Mesothelial cell of epicardium (in vitro differentiated cells): ENCODE data around the gene SLC5A10. TPM values are rescaled to one million over a fixed set of nuclear protein-coding genes. Genes with fewer than 3 reads are reported as not detected.
A peak's percentile ranks its signal among the peaks of the same experiment; 100 is the strongest.
"Not testable (repeated sequence)": the region's sequence is repeated elsewhere in the genome, so short reads cannot be mapped to it uniquely, and the experiment has no call there.

ENCODE experiments used
- DNase-seq, 2 experiments: peaks; one replicate each; pipeline ENCODE4 v3.0.0; 2021; ENCODE audit warnings: low spot score in 2 of 2; ENCODE audit not compliant: unreplicated experiment in 2 of 2
- H3K27ac Mint-ChIP-seq: 2 replicates; pipeline ENCODE4 v1.8.0; 2021; ENCODE audit warnings: mixed read lengths
- H3K27me3 Mint-ChIP-seq: 2 replicates; pipeline ENCODE4 v1.8.0; 2021; ENCODE audit warnings: low read depth, mixed read lengths
- H3K36me3 Mint-ChIP-seq: 2 replicates; pipeline ENCODE4 v1.8.0; 2021; ENCODE audit warnings: mixed read lengths
- H3K4me1 Mint-ChIP-seq: 2 replicates; pipeline ENCODE4 v1.8.0; 2021; ENCODE audit warnings: mixed read lengths
- H3K4me3 Mint-ChIP-seq: 2 replicates; pipeline ENCODE4 v1.8.0; 2021; ENCODE audit warnings: mild to moderate bottlenecking, moderate library complexity, mixed read lengths
- H3K9me3 Mint-ChIP-seq: 2 replicates; pipeline ENCODE4 v1.8.0; 2021; ENCODE audit warnings: mixed read lengths
- CTCF ChIP-seq: fragments of 200-600 bp; sonication (generic); IDR thresholded peaks from one replicate; pipeline ENCODE4 v1.5.0; 2021; ENCODE audit warnings: antibody characterized with exemption; ENCODE audit not compliant: unreplicated experiment
- total RNA-seq: library from RNA; stranded (reverse); gene quantifications from 3 replicates; pipeline ENCODE4 v1.2.1, GENCODE V29; 2021

Gene SLC5A10
- total RNA-seq, 1 donor from 2014 or later, result 0.25 TPM

GRCh38 chr17:18921912-18922451 is 30.0 kb upstream of the SLC5A10 start:
- no peak for TF ChIP-seq CTCF
- Mint-ChIP-seq H3K4me3 (no peak overlapping the region), H3K36me3 (peaks cover 23% of the 10 kb centered on the region), H3K27me3 (no peaks in the 10 kb centered on the region), H3K9me3 (no peaks in the 10 kb centered on the region), H3K4me1 (peaks cover 2% of the 10 kb centered on the region), H3K27ac (no peak overlapping the region)
- DNase-seq, result no peak

- not testable (repeated sequence) for H3K4me1 Mint-ChIP-seq, H3K27ac Mint-ChIP-seq, H3K27me3 Mint-ChIP-seq, DNase-seq, H3K9me3 Mint-ChIP-seq, H3K4me3 Mint-ChIP-seq
- H3K36me3 Mint-ChIP-seq, result peaks cover 20% of the 10 kb centered on the region
These were observed 29.4 kb upstream of the SLC5A10 start for GRCh38 chr17:18922596-18922995.

GRCh38 chr17:18925187-18925586 is 26.8 kb upstream of the SLC5A10 start:
- no peak for DNase-seq
- H3K9me3 Mint-ChIP-seq, result no peaks in the 10 kb centered on the region
- H3K27me3 Mint-ChIP-seq, result no peaks in the 10 kb centered on the region
- H3K4me3 Mint-ChIP-seq, result no peak overlapping the region
- peaks cover 2% of the 10 kb centered on the region for H3K4me1 Mint-ChIP-seq
- H3K36me3 Mint-ChIP-seq, result peaks cover 26% of the 10 kb centered on the region
- peak overlapping the region; percentile 2 for H3K27ac Mint-ChIP-seq
- no peak for TF ChIP-seq CTCF

- Mint-ChIP-seq H3K27me3 (no peaks in the 10 kb centered on the region), H3K27ac (no peak overlapping the region), H3K9me3 (no peaks in the 10 kb centered on the region), H3K36me3 (peaks cover 35% of the 10 kb centered on the region), H3K4me3 (no peak overlapping the region), H3K4me1 (no peaks in the 10 kb centered on the region)
- TF ChIP-seq CTCF, result no peak
- DNase-seq, result no peak
These were observed 23.3 kb upstream of the SLC5A10 start for GRCh38 chr17:18928628-18929125.

- Mint-ChIP-seq H3K36me3 (peaks cover 29% of the 10 kb centered on the region), H3K9me3 (no peaks in the 10 kb centered on the region), H3K27ac (no peak overlapping the region), H3K4me1 (no peaks in the 10 kb centered on the region), H3K4me3 (no peak overlapping the region), H3K27me3 (no peaks in the 10 kb centered on the region)
- no peak for DNase-seq
- TF ChIP-seq CTCF, result no peak
These were observed 19.5 kb upstream of the SLC5A10 start for GRCh38 chr17:18932360-18933055.
